Activated CD8-positive, alpha-beta T cell treated with anti-CD3 and anti-CD28 coated beads, Interleukin-2, amount 10 ng/mL, durations not matched to agents 7 days and 5 days (primary cell): Measurements from ENCODE around the gene FBXO11. TPM values are rescaled to one million over a fixed set of nuclear protein-coding genes. Genes with fewer than 3 reads are reported as not detected.

ENCODE experiments used
- ATAC-seq: fragments of 150-1000 bp; cut with Tn5 transposase; one replicate; pipeline ENCODE4 v1.10.0; 2021; ENCODE audit warnings: moderate library complexity
- CTCF ChIA-PET: fragments of 350-600 bp; sonication (Branson Sonifier 250); formaldehyde crosslinking; loops from one replicate; lab custom pipeline; 2021; ENCODE audit warnings: antibody characterized with exemption; lab: Charles Lee
- POLR2A ChIA-PET: fragments of 350-600 bp; sonication (Branson Sonifier 250); formaldehyde crosslinking; loops from one replicate; lab custom pipeline; 2021; ENCODE audit warnings: antibody characterized with exemption; lab: Charles Lee
- DNase-seq: peaks from one replicate; pipeline ENCODE4 v3.0.0-alpha.2; 2020
- H3K27ac Mint-ChIP-seq: one replicate; pipeline ENCODE4 v1.8.0; 2021; ENCODE audit warnings: mild to moderate bottlenecking, mixed read lengths
- H3K27me3 Mint-ChIP-seq: one replicate; pipeline ENCODE4 v1.8.0; 2021; ENCODE audit warnings: low read depth, mixed read lengths
- H3K36me3 Mint-ChIP-seq: one replicate; pipeline ENCODE4 v1.8.0; 2021; ENCODE audit warnings: low read depth, mixed read lengths
- H3K4me1 Mint-ChIP-seq: one replicate; pipeline ENCODE4 v1.8.0; 2021; ENCODE audit warnings: low read depth, mixed read lengths
- H3K4me3 Mint-ChIP-seq: one replicate; pipeline ENCODE4 v1.8.0; 2021; ENCODE audit warnings: mild to moderate bottlenecking, mixed read lengths
- H3K9me3 Mint-ChIP-seq: one replicate; pipeline ENCODE4 v1.8.0; 2022; ENCODE audit warnings: mixed read lengths; ENCODE audit not compliant: insufficient read depth
- total RNA-seq, 2 experiments: library from RNA; stranded (reverse); gene quantifications; one replicate each; pipeline ENCODE4 v1.2.3, GENCODE V29; 2021

Gene FBXO11
- total RNA-seq, 2 experiments from 2014 or later, result 49.1 to 51.9 TPM

DNA sequence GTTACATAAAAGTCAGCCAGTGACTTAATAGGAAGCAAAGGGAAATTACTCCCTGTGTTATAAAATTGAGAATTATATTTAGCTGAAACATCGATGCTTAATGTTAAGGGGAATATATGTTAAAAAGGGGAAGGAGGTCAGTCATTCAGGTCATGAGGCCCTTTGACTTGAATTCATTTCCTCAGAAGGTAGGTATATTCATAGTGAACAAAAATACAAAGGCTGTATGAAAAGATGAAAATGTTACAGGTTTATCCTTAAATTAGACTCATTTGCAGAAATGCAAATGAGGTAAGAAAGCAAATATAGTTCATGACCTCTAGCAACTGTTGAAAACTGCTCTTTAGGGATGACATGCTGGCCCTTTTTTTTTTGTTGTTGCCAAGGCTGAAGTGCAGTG lies 102.5 kb downstream of the FBXO11 start:
- no peak for ATAC-seq
- Mint-ChIP-seq H3K4me1 (no peaks in the 10 kb centered on the region), H3K36me3 (peaks cover 91% of the 10 kb centered on the region), H3K9me3 (peaks cover 11% of the 10 kb centered on the region), H3K27me3 (no peaks in the 10 kb centered on the region), H3K27ac (no peak overlapping the region), H3K4me3 (no peak overlapping the region)
- ChIA-PET CTCF (no interaction called here), POLR2A (interaction anchor here (1.0 kb wide), 1 partner anchor 21 kb away, joined by 3 read pairs; the partner anchor contains the start of gene MSH6)
- no peak for DNase-seq

GRCh38 chr2:47803363-47803762 lies 102.9 kb downstream of the FBXO11 start:
- peaks cover 11% of the 10 kb centered on the region for H3K9me3 Mint-ChIP-seq
- ChIA-PET POLR2A (interaction anchor here (0.5 to 1.0 kb wide), 2 partner anchors 20 to 23 kb away, joined by 3 to 4 read pairs; partner anchors contain the start of gene MSH6), CTCF (no interaction called here)
- DNase-seq (no peak), ATAC-seq (no peak)
- H3K27me3 Mint-ChIP-seq, result no peaks in the 10 kb centered on the region
- peaks cover 3% of the 10 kb centered on the region for H3K4me1 Mint-ChIP-seq
- H3K27ac Mint-ChIP-seq, result no peak overlapping the region
- peaks cover 93% of the 10 kb centered on the region for H3K36me3 Mint-ChIP-seq
- no peak overlapping the region for H3K4me3 Mint-ChIP-seq

GRCh38 chr2:47801118-47801517 lies 105.2 kb downstream of the FBXO11 start:
- ChIA-PET CTCF (no interaction called here), POLR2A (no interaction called here)
- no peaks in the 10 kb centered on the region for H3K27me3 Mint-ChIP-seq
- peaks cover 3% of the 10 kb centered on the region for H3K4me1 Mint-ChIP-seq
- H3K36me3 Mint-ChIP-seq, result peaks cover 94% of the 10 kb centered on the region
- DNase-seq (no peak), ATAC-seq (no peak)
- no peak overlapping the region for H3K4me3 Mint-ChIP-seq
- H3K9me3 Mint-ChIP-seq, result peaks cover 11% of the 10 kb centered on the region
- no peak overlapping the region for H3K27ac Mint-ChIP-seq

- Mint-ChIP-seq H3K9me3 (peaks cover 11% of the 10 kb centered on the region), H3K4me1 (peaks cover 3% of the 10 kb centered on the region), H3K4me3 (no peak overlapping the region), H3K36me3 (peaks cover 93% of the 10 kb centered on the region), H3K27ac (no peak overlapping the region), H3K27me3 (no peaks in the 10 kb centered on the region)
- ChIA-PET POLR2A (no interaction called here), CTCF (no interaction called here)
- DNase-seq (no peak), ATAC-seq (no peak)
Observed at GRCh38 chr2:47799031-47799609, 107.2 kb downstream of the FBXO11 start.

DNA sequence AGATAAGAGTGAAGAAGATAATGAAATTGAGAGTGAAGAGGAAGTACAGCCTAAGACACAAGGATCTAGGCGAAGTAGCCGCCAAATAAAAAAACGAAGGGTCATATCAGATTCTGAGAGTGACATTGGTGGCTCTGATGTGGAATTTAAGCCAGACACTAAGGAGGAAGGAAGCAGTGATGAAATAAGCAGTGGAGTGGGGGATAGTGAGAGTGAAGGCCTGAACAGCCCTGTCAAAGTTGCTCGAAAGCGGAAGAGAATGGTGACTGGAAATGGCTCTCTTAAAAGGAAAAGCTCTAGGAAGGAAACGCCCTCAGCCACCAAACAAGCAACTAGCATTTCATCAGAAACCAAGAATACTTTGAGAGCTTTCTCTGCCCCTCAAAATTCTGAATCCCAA lies 107.7 kb downstream of the FBXO11 start:
- ATAC-seq (no peak), DNase-seq (no peak)
- Mint-ChIP-seq H3K9me3 (peaks cover 10% of the 10 kb centered on the region), H3K4me1 (peaks cover 3% of the 10 kb centered on the region), H3K27ac (peak overlapping the region; percentile 1), H3K4me3 (no peak overlapping the region), H3K27me3 (no peaks in the 10 kb centered on the region), H3K36me3 (peaks cover 91% of the 10 kb centered on the region)
- ChIA-PET POLR2A (no interaction called here), CTCF (no interaction called here)

GRCh38 chr2:47796090-47796697 lies 110.1 kb downstream of the FBXO11 start:
- POLR2A ChIA-PET, result interaction anchor here (1.2 kb wide), 1 partner anchor 13 kb away, joined by 4 read pairs; the partner anchor contains the start of gene MSH6
- CTCF ChIA-PET, result no interaction called here
- H3K27ac Mint-ChIP-seq, result no peak overlapping the region

DNA sequence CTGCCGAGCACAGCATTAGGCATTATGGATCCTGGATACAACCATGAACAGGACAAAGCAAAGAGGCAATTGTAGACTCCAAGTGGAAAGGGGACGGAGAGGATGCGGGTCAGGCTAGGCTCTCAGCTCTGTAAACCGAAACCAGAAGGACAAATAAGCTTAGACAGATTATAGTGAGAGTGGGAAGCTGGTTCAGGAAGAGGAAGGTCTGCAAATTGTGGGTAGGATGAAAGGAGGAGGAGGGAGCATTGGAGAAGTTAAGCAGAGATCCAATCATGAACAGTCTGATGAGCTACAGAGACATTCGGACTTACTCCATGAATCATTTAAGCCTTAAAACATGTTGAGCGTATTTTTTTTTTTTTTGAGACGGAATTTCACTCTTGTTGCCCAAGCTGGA lies 120.3 kb downstream of the FBXO11 start:
- ChIA-PET POLR2A (no interaction called here), CTCF (no interaction called here)
- H3K4me3 Mint-ChIP-seq, result peak overlapping the region; percentile 45
- no peaks in the 10 kb centered on the region for H3K27me3 Mint-ChIP-seq
- H3K4me1 Mint-ChIP-seq, result peaks cover 26% of the 10 kb centered on the region
- ATAC-seq, result no peak
- no peaks in the 10 kb centered on the region for H3K9me3 Mint-ChIP-seq
- no peak for DNase-seq
- peaks cover 32% of the 10 kb centered on the region for H3K36me3 Mint-ChIP-seq
- H3K27ac Mint-ChIP-seq, result peak overlapping the region; percentile 69

More at GRCh38 chr2:47796090-47796697, 110.1 kb downstream of the FBXO11 start:
- Mint-ChIP-seq H3K9me3 (peaks cover 2% of the 10 kb centered on the region), H3K4me3 (no peak overlapping the region), H3K36me3 (peaks cover 83% of the 10 kb centered on the region), H3K27me3 (no peaks in the 10 kb centered on the region), H3K4me1 (peaks cover 3% of the 10 kb centered on the region)
- no peak for DNase-seq
- ATAC-seq, result no peak

DNA sequence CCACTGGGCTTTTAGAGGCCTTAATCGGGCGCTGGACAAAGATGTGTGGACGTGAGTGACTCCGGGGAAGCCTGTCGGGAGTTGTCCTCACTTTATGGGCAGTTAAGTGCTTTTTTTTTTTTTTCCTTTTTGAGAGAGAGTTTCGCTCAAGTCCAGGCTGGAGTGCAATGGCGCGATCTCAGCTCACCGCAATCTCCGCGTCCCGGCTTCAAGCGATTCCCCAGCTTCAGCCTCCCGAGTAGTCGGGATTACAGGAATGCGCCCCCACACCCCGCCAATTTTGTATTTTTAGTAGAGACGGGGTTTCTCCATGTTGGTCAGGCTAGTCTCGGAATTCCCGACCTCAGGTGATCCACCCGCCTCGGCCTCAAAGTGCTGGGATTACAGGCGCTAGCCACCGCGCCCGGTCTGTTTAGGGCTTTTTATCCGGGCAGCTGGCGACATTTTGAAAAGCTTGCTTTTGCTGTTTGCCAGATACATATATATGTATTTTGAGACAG lies 121.9 kb downstream of the FBXO11 start:
- no peak for ATAC-seq
- ChIA-PET CTCF (no interaction called here), POLR2A (interaction anchor here (1.9 kb wide), 1 partner anchor 11 kb away, joined by 5 read pairs; no protein-coding TSS in a partner anchor)
- peaks cover 23% of the 10 kb centered on the region for H3K4me1 Mint-ChIP-seq
- no peak for DNase-seq
- peak overlapping the region; percentile 92 for H3K27ac Mint-ChIP-seq
- peak overlapping the region; percentile 85 for H3K4me3 Mint-ChIP-seq
- no peaks in the 10 kb centered on the region for H3K9me3 Mint-ChIP-seq
- peaks cover 21% of the 10 kb centered on the region for H3K36me3 Mint-ChIP-seq
- H3K27me3 Mint-ChIP-seq, result no peaks in the 10 kb centered on the region

GRCh38 chr2:47783486-47784351 lies 122.6 kb downstream of the FBXO11 start:
- ATAC-seq, result peak; percentile 40
- ChIA-PET CTCF (interaction anchor here (8.7 kb wide), 1 partner anchor 16 kb away, joined by 49 read pairs; no protein-coding TSS in a partner anchor), POLR2A (interaction anchor here (0.6 to 1.9 kb wide), 13 partner anchors 10 to 665 kb away, joined by 3 to 5 read pairs (median 3); partner anchors contain the start of gene MSH2)
- H3K9me3 Mint-ChIP-seq, result no peaks in the 10 kb centered on the region
- peak overlapping the region; percentile 85 for H3K4me3 Mint-ChIP-seq
- peaks cover 22% of the 10 kb centered on the region for H3K4me1 Mint-ChIP-seq
- H3K27me3 Mint-ChIP-seq, result no peaks in the 10 kb centered on the region
- peaks cover 21% of the 10 kb centered on the region for H3K36me3 Mint-ChIP-seq
- DNase-seq, result peak; percentile 71
- H3K27ac Mint-ChIP-seq, result peak overlapping the region; percentile 92

DNA sequence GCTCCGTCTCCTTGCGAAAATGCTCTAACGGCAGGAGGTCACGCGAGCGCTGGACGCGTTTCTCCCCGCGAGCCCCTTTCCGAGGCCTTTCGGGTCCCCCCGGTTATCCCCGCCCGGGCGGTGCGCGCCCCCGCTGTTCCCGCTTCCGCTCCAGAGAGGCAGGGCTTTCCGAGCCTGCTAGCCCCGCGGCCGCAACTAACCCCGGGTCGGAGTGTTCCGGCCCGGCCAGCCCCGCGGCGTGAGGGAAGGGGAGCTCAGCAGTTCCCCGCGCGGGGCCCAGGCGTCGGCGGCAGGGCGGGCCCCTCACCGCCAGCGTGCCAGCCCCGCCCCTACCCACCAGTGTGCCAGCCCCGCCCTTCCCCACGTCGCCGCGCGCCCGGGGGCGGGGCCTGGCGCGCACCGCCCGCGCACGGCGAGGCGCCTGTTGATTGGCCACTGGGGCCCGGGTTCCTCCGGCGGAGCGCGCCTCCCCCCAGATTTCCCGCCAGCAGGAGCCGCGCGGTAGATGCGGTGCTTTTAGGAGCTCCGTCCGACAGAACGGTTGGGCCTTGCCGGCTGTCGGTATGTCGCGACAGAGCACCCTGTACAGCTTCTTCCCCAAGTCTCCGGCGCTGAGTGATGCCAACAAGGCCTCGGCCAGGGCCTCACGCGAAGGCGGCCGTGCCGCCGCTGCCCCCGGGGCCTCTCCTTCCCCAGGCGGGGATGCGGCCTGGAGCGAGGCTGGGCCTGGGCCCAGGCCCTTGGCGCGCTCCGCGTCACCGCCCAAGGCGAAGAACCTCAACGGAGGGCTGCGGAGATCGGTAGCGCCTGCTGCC lies 123.4 kb downstream of the FBXO11 start, which contains the start of gene MSH6:
Gene MSH6, plus strand, starts transcription at position 475 of the 815 bp plus-strand sequence. Its CDS starts 89 bp downstream, at position 564.
- ATAC-seq, result peak; percentile 89
- ChIA-PET POLR2A (interaction anchor here (0.6 to 1.9 kb wide), 16 partner anchors 9 to 666 kb away, joined by 3 to 5 read pairs (median 3); partner anchors contain the start of gene MSH2), CTCF (interaction anchor here (1.0 to 8.7 kb wide), 4 partner anchors 15 to 448 kb away, joined by 3 to 49 read pairs (median 3); no protein-coding TSS in a partner anchor)
- peak within 1 kb of the TSS; percentile 85 for H3K4me3 Mint-ChIP-seq
- H3K4me1 Mint-ChIP-seq, result peaks cover 22% of the 10 kb centered on the region
- H3K27ac Mint-ChIP-seq, result peak within 1 kb of the TSS; percentile 92
- no peaks in the 10 kb centered on the region for H3K27me3 Mint-ChIP-seq
- peak; percentile 90 for DNase-seq
- H3K9me3 Mint-ChIP-seq, result no peaks in the 10 kb centered on the region
- peaks cover 21% of the 10 kb centered on the region for H3K36me3 Mint-ChIP-seq
